ENCODE results near the gene SEPHS1.

The SEPHS1 gene

DNA sequence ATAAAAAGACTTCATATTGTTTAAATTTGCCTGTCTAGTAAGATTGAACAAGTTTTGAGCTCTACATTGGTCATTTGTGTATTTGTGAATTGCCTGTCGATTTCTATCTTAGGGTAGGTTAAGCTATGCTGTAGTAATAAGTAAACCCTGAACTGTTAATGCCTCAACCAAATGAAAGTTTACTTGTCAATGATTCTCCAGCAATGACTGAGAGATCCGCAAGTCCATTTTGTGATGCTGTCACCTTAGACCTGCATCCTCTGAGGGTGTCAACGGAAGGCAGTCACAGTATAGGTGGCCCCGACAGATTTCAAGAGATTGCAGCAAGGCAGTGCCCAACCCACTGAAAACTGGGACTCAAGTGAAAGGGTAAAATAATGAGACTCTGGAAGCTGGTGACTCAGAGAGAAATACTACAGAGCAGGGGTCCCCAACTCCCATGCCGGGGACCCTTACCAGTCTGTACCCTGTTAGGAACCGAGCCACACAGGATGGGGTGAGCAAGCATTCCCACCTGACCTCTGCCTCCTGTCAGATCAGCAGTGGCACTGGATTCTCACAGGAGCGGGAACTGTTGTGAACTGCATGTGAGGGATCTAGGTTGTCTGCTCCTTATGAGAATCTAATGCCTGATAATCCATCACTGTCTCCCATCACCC, 37.4 kb downstream of the SEPHS1 start:
- no peak overlapping the region for H3K4me2 ChIP-seq (ENCODE audit: low read length)
- H3K36me3 ChIP-seq (ENCODE audit: control insufficient read depth, insufficient read depth, low read length) = no peaks in the 10 kb centered on the region
- H2AFZ ChIP-seq = no peak overlapping the region
- H3K27ac ChIP-seq = no peak overlapping the region
- no peaks in the 10 kb centered on the region for H3K4me1 ChIP-seq
- TF ChIP-seq CTCF (IDR thresholded peaks at IDR 0.05) = no peak
- no peaks in the 10 kb centered on the region for H3K9me3 ChIP-seq (ENCODE audit: control insufficient read depth, low read length)
- no peak overlapping the region for H3K4me3 ChIP-seq (ENCODE audit: low read depth, low read length)
- H3K27me3 ChIP-seq (ENCODE audit: control insufficient read depth, insufficient read depth, low read length) = no peaks in the 10 kb centered on the region
- no peaks in the 10 kb centered on the region for H3K79me2 ChIP-seq
- no peak overlapping the region for H3K9ac ChIP-seq

DNA sequence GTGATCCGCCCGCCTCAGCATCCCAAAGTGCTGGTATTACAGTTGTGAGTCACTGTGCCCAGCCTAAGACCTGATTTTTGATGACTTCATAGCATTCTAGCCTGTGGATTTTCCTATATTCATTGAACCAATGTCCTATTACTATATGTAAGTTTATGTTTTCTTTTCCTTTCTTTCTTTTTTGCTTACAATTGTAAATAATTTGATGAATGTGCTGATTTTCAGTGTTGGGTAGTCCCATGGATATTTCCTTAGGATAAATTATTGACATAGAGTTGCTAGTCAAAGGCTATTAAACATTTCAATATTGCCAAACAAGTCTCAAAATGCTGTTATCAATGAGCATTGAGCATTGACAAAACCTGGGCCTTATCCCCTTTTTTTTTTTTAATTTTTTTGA, 38.3 kb downstream of the SEPHS1 start:
- Histone ChIP-seq H3K27ac (no peak overlapping the region), H3K79me2 (no peaks in the 10 kb centered on the region), H3K36me3 (ENCODE audit: control insufficient read depth, insufficient read depth, low read length) (no peaks in the 10 kb centered on the region)

DNA sequence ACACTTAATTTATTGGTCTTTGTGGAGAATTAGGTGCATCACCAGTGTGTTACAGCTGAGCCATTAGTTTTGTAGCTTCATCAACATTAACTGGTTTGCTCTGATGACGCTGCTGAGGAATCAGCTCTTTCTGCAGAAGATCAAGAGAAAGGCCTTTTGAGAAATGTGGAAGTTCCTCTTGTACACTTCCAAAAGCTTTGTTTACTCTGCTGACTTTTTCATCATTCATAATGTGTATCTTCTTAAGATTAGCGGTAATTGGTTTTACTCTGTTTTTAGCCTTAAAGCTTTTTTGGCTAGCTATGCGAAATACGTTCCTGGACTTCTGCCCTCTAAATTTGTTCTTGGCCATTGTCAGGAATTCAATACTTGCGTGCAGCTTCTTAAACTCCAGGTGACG, 40.0 kb downstream of the SEPHS1 start:
- Histone ChIP-seq H3K79me2 (no peaks in the 10 kb centered on the region), H3K4me1 (no peaks in the 10 kb centered on the region), H3K9ac (no peak overlapping the region), H3K27ac (no peak overlapping the region), H3K27me3 (ENCODE audit: control insufficient read depth, insufficient read depth, low read length) (no peaks in the 10 kb centered on the region), H3K4me3 (ENCODE audit: low read depth, low read length) (no peak overlapping the region), H3K9me3 (ENCODE audit: control insufficient read depth, low read length) (no peaks in the 10 kb centered on the region), H3K4me2 (ENCODE audit: low read length) (no peak overlapping the region), H3K36me3 (ENCODE audit: control insufficient read depth, insufficient read depth, low read length) (no peaks in the 10 kb centered on the region), H2AFZ (no peak overlapping the region)
- no peak for TF ChIP-seq CTCF (IDR thresholded peaks at IDR 0.05)

More for the DNA sequence above, 38.3 kb downstream of the SEPHS1 start:
- no peaks in the 10 kb centered on the region for H3K9me3 ChIP-seq (ENCODE audit: control insufficient read depth, low read length)
- H3K4me3 ChIP-seq (ENCODE audit: low read depth, low read length) = no peak overlapping the region
- H3K4me1 ChIP-seq = no peaks in the 10 kb centered on the region
- no peak overlapping the region for H3K4me2 ChIP-seq (ENCODE audit: low read length)
- no peak for TF ChIP-seq CTCF (IDR thresholded peaks at IDR 0.05)
- no peaks in the 10 kb centered on the region for H3K27me3 ChIP-seq (ENCODE audit: control insufficient read depth, insufficient read depth, low read length)
- H3K9ac ChIP-seq = no peak overlapping the region
- no peak overlapping the region for H2AFZ ChIP-seq

DNA sequence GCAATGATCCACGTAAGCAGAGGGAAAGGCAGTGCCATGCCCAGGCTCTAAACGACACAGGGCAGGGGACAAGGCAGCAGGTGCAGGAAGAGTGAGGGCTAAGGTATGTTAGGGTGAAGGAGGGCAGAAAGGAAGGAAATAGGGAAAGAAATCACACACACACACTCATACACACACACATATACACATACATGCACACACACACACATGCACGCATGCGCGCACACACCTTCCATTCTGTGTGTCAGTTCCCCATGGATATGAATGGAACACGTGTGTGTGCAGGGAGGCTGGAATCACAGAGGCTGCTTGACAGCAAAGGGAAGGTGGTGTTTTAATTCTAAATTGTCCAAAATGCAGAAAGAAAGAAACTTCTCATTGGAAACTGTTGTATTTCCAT, 42.0 kb downstream of the SEPHS1 start:
- Histone ChIP-seq H3K4me2 (ENCODE audit: low read length) (no peak overlapping the region), H3K36me3 (ENCODE audit: control insufficient read depth, insufficient read depth, low read length) (peaks cover 3% of the 10 kb centered on the region), H3K27ac (no peak overlapping the region), H3K4me1 (peaks cover 4% of the 10 kb centered on the region), H3K9me3 (ENCODE audit: control insufficient read depth, low read length) (no peaks in the 10 kb centered on the region), H3K27me3 (ENCODE audit: control insufficient read depth, insufficient read depth, low read length) (no peaks in the 10 kb centered on the region), H3K9ac (no peak overlapping the region), H3K4me3 (ENCODE audit: low read depth, low read length) (no peak overlapping the region), H3K79me2 (no peaks in the 10 kb centered on the region), H2AFZ (no peak overlapping the region)
- no peak for TF ChIP-seq CTCF (IDR thresholded peaks at IDR 0.05)

Data from parathyroid adenoma (tissue), 2 donors.